ENCODE measurements around the gene TDRD10.

GRCh38 chr1:154502744-154503115, 711 bp downstream of the TDRD10 start:
- TF ChIP-seq CTCF (conservative IDR thresholded peaks at IDR 0.05; ENCODE audit: low read depth, low read length) (no peak), ELK1 (IDR thresholded peaks at IDR 0.05; ENCODE audit: borderline replicate concordance, low read depth, low read length) (no peak), MXI1 (IDR thresholded peaks at IDR 0.05; ENCODE audit: borderline replicate concordance, low read depth, low read length) (no peak), POLR2A (IDR thresholded peaks at IDR 0.05; ENCODE audit: low read depth, low read length) (no peak), FOS (IDR thresholded peaks at IDR 0.05; ENCODE audit: low read depth, low read length) (no peak), USF2 (IDR thresholded peaks at IDR 0.05; ENCODE audit: low read depth, low read length) (no peak), CEBPB (IDR thresholded peaks at IDR 0.05; ENCODE audit: low read depth, low read length) (no peak), RCOR1 (IDR thresholded peaks at IDR 0.05; ENCODE audit: insufficient replicate concordance, low read length) (no peak), RAD21 (IDR thresholded peaks at IDR 0.05; ENCODE audit: low read length) (no peak), MAFK (IDR thresholded peaks at IDR 0.05; ENCODE audit: low read depth, low read length) (no peak), RFX5 (IDR thresholded peaks at IDR 0.05; ENCODE audit: low read depth, low read length) (no peak), BHLHE40 (IDR thresholded peaks at IDR 0.05; ENCODE audit: low read depth, low read length) (no peak), CHD1 (IDR thresholded peaks at IDR 0.05; ENCODE audit: low read depth, low read length) (no peak), SMC3 (IDR thresholded peaks at IDR 0.05; ENCODE audit: low read depth, low read length) (no peak)

Data from IMR-90 (cell line).